H9 (cell line): Measurements from ENCODE around the gene CD68. TPM values are rescaled to one million over a fixed set of nuclear protein-coding genes. Genes with fewer than 3 reads are reported as not detected.

Experiments used
- DNase-seq: peaks from one replicate; pipeline ENCODE4 v3.0.0-alpha.2; 2017
- H2AFZ ChIP-seq: one replicate; pipeline ENCODE4 v1.6.1; 2013; ENCODE audit warnings: mild to moderate bottlenecking, low read length, control low read depth, moderate library complexity
- H2AK5ac ChIP-seq: 2 replicates; pipeline ENCODE4 v1.6.1; 2013; ENCODE audit warnings: low read length, control low read depth, mixed read lengths; ENCODE audit not compliant: insufficient read length
- H2BK120ac ChIP-seq: one replicate; pipeline ENCODE4 v1.6.1; 2013; ENCODE audit warnings: low read depth, mild to moderate bottlenecking, low read length, control low read depth, inconsistent platforms; ENCODE audit not compliant: poor library complexity, severe bottlenecking
- H2BK12ac ChIP-seq: 2 replicates; pipeline ENCODE4 v1.6.1; 2013; ENCODE audit warnings: low read length, control low read depth, mixed read lengths, low read depth; ENCODE audit not compliant: insufficient read length
- H2BK15ac ChIP-seq: 2 replicates; pipeline ENCODE4 v1.6.1; 2013; ENCODE audit warnings: low read depth, low read length, control low read depth
- H2BK20ac ChIP-seq: one replicate; pipeline ENCODE4 v1.6.1; 2013; ENCODE audit warnings: low read depth, mild to moderate bottlenecking, low read length, control low read depth, inconsistent platforms; ENCODE audit not compliant: poor library complexity, severe bottlenecking
- H2BK5ac ChIP-seq: 2 replicates; pipeline ENCODE4 v1.6.1; 2013; ENCODE audit warnings: low read length, control low read depth, mixed read lengths; ENCODE audit not compliant: insufficient read length
- H3K14ac ChIP-seq: 2 replicates; pipeline ENCODE4 v1.6.1; 2013; ENCODE audit warnings: low read length, control low read depth; ENCODE audit not compliant: insufficient read depth
- H3K18ac ChIP-seq: 2 replicates; pipeline ENCODE4 v1.6.1; 2013; ENCODE audit warnings: low read depth, mild to moderate bottlenecking, mixed read lengths, low read length, control low read depth; ENCODE audit not compliant: insufficient read length
- H3K23ac ChIP-seq: 2 replicates; pipeline ENCODE4 v1.6.1; 2013; ENCODE audit warnings: low read length, control low read depth, mixed read lengths, low read depth; ENCODE audit not compliant: insufficient read length
- H3K23me2 ChIP-seq: 2 replicates; pipeline ENCODE4 v1.6.1; 2013; ENCODE audit warnings: low read depth, mild to moderate bottlenecking, mixed read lengths, low read length, control low read depth; ENCODE audit not compliant: insufficient read length, poor library complexity, severe bottlenecking
- H3K27ac ChIP-seq: 2 replicates; pipeline ENCODE4 v1.5.1; 2013; ENCODE audit warnings: low read length, control low read depth, mixed read lengths, low read depth; ENCODE audit not compliant: insufficient read length
- H3K27me3 ChIP-seq: 2 replicates; pipeline ENCODE4 v1.6.1; 2013; ENCODE audit warnings: low read length, control low read depth, inconsistent platforms; ENCODE audit not compliant: insufficient read depth
- H3K4ac ChIP-seq: 2 replicates; pipeline ENCODE4 v1.6.1; 2013; ENCODE audit warnings: low read depth, mild to moderate bottlenecking, control low read depth, inconsistent platforms, low read length, moderate library complexity
- H3K4me1 ChIP-seq: 2 replicates; pipeline ENCODE4 v1.6.1; 2013; ENCODE audit warnings: low read length, control low read depth, inconsistent platforms; ENCODE audit not compliant: insufficient read depth
- H3K4me2 ChIP-seq: 2 replicates; pipeline ENCODE4 v1.6.1; 2013; ENCODE audit warnings: low read length, control low read depth, mixed read lengths; ENCODE audit not compliant: insufficient read length, insufficient read depth
- H3K56ac ChIP-seq: 2 replicates; pipeline ENCODE4 v1.6.1; 2013; ENCODE audit warnings: low read depth, mild to moderate bottlenecking, mixed read lengths, low read length, control low read depth; ENCODE audit not compliant: insufficient read length
- H3K79me1 ChIP-seq: 2 replicates; pipeline ENCODE4 v1.6.1; 2013; ENCODE audit warnings: low read depth, mild to moderate bottlenecking, moderate library complexity, low read length, control low read depth, inconsistent platforms; ENCODE audit not compliant: insufficient read depth, poor library complexity, severe bottlenecking
- H3K79me2 ChIP-seq: 2 replicates; pipeline ENCODE4 v1.6.1; 2013; ENCODE audit warnings: low read length, control low read depth, inconsistent platforms; ENCODE audit not compliant: insufficient read depth
- H3K9ac ChIP-seq: 2 replicates; pipeline ENCODE4 v1.6.1; 2013; ENCODE audit warnings: low read length, control low read depth, mixed read lengths; ENCODE audit not compliant: insufficient read length; ENCODE audit errors: extremely low read depth
- H3K9me3 ChIP-seq: one replicate; pipeline ENCODE4 v1.6.1; 2013; ENCODE audit warnings: low read depth, low read length, inconsistent platforms; ENCODE audit not compliant: control insufficient read depth
- H3T11ph ChIP-seq: one replicate; pipeline ENCODE4 v1.6.1; 2013; ENCODE audit warnings: mild to moderate bottlenecking, low read length, control low read depth, inconsistent platforms
- H4K20me1 ChIP-seq: one replicate; pipeline ENCODE4 v1.6.1; 2013; ENCODE audit not compliant: control insufficient read depth, insufficient read length, insufficient read depth
- H4K5ac ChIP-seq: 2 replicates; pipeline ENCODE4 v1.6.1; 2013; ENCODE audit warnings: low read depth, mild to moderate bottlenecking, mixed read lengths, low read length, control low read depth; ENCODE audit not compliant: insufficient read length
- H4K8ac ChIP-seq: replicated peaks from 2 replicates; pipeline ENCODE4 v1.6.1; 2013; ENCODE audit warnings: low read length, control low read depth, mixed read lengths, low read depth; ENCODE audit not compliant: insufficient read length
- H4K91ac ChIP-seq: 2 replicates; pipeline ENCODE4 v1.6.1; 2013; ENCODE audit warnings: low read depth, mild to moderate bottlenecking, moderate library complexity, mixed read lengths, low read length, control low read depth; ENCODE audit not compliant: insufficient read length
- H3K27ac Mint-ChIP-seq, 3 experiments: 2 replicates in 2 of 3; 3 replicates in 1 of 3; pipeline ENCODE4 v1.8.0; 2020 to 2021; ENCODE audit warnings: mixed read lengths in 3 of 3, mild to moderate bottlenecking in 1 of 3, moderate library complexity in 1 of 3
- H3K27me3 Mint-ChIP-seq: 2 replicates; pipeline ENCODE4 v1.8.0; 2021; ENCODE audit warnings: low read depth, mild to moderate bottlenecking, moderate library complexity, mixed read lengths
- H3K36me3 Mint-ChIP-seq, 3 experiments: 2 replicates in 2 of 3; 3 replicates in 1 of 3; pipeline ENCODE4 v1.8.0; 2020 to 2021; ENCODE audit warnings: low read depth in 3 of 3, mixed read lengths in 3 of 3; ENCODE audit not compliant: insufficient read depth in 1 of 3
- H3K4me1 Mint-ChIP-seq, 2 experiments: 2 replicates each; pipeline ENCODE4 v1.8.0; 2020; ENCODE audit warnings: mixed read lengths in 2 of 2
- H3K4me3 Mint-ChIP-seq, 2 experiments: 2 replicates in 1 of 2; 3 replicates in 1 of 2; pipeline ENCODE4 v1.8.0; 2020 to 2021; ENCODE audit warnings: mild to moderate bottlenecking in 2 of 2, mixed read lengths in 2 of 2, moderate library complexity in 1 of 2
- H3K9me3 Mint-ChIP-seq, 2 experiments: 2 replicates in 1 of 2; 3 replicates in 1 of 2; pipeline ENCODE4 v1.8.0; 2020; ENCODE audit warnings: mild to moderate bottlenecking in 2 of 2, mixed read lengths in 2 of 2, moderate library complexity in 1 of 2
- CTCF ChIP-seq: fragments of 200-600 bp; sonication (generic); conservative IDR thresholded peaks from 3 replicates; pipeline ENCODE4 v1.8.0; 2021; ENCODE audit warnings: antibody characterized with exemption, mild to moderate bottlenecking
- WGBS: extraction: QIAGEN DNeasy Blood & Tissue Kit; methylation state at CpG from one replicate; pipeline ENCODE4 v1.1.7; 2013; ENCODE audit warnings: missing lambda C conversion rate, low lambda C conversion rate, mixed read lengths; ENCODE audit not compliant: insufficient read length; ENCODE audit errors: extremely low coverage; 5-methylcytosine and 5-hydroxymethylcytosine counted together
- total RNA-seq: library from RNA; stranded (reverse); gene quantifications from 2 replicates; pipeline ENCODE4 v1.2.1, GENCODE V29; 2021

Gene CD68
- total RNA-seq, 1 experiment from 2014 or later: 0.42 TPM

- Histone ChIP-seq H3K9me3 (no peaks in the 10 kb centered on the region), H3K56ac (no peak overlapping the region), H4K8ac (no peak overlapping the region), H3K27me3 (no peaks in the 10 kb centered on the region), H3K27ac (no peak overlapping the region), H4K5ac (no peak overlapping the region), H3K9ac (no peak overlapping the region), H4K20me1 (no peaks in the 10 kb centered on the region), H4K91ac (no peak overlapping the region), H3K79me2 (peaks cover 7% of the 10 kb centered on the region; the same call in 1 of the 2 replicates), H3K79me1 (peaks cover 6% of the 10 kb centered on the region), H3K18ac (no peak overlapping the region), H3K23me2 (peaks cover 9% of the 10 kb centered on the region), H2BK12ac (no peak overlapping the region), H2BK20ac (no peak overlapping the region), H2BK15ac (no peak overlapping the region), H3K14ac (peak overlapping the region; percentile 4; the same call in 1 of the 2 replicates), H3T11ph (no peak overlapping the region), H3K23ac (no peak overlapping the region), H3K4me1 (0 out of 2 replicates have a peak, but pooled peaks cover 2% of the 10 kb centered on the region), H2AK5ac (no peak overlapping the region), H3K4ac (no peak overlapping the region), H3K4me2 (no peak overlapping the region), H2AFZ (no peak overlapping the region), H2BK5ac (no peak overlapping the region), H2BK120ac (no peak overlapping the region)
- DNase-seq: peak; percentile 93
- Mint-ChIP-seq H3K27me3 (peaks cover 2% of the 10 kb centered on the region; the same call in 1 of the 2 replicates), H3K4me1 (peaks cover 43 to 61% of the 10 kb centered on the region in 2 experiments), H3K9me3 (no peaks in the 10 kb centered on the region), H3K27ac (peak overlapping the region; percentile 85 to 88 (median 87); a peak in 5 of 7 replicates), H3K4me3 (peak overlapping the region; percentile 26 to 68; a peak in 3 of 5 replicates), H3K36me3 (peaks cover 0 to 7% (median 5%) of the 10 kb centered on the region in 3 experiments; a peak in 5 of 7 replicates)
- WGBS: no CpG with 5 or more reads among the region's 21 CpGs
- no peak; the same call in 2 of the 3 replicates for TF ChIP-seq CTCF
Measured at GRCh38 chr17:7557775-7558543, 21.5 kb upstream of the CD68 start.
